Activated CD4-positive, alpha-beta T cell treated with anti-CD3 and anti-CD28 coated beads, Interleukin-2, amount 10 ng/mL, durations not matched to agents 7 days and 5 days (primary cell): ENCODE data around the gene LCA5. TPM values are rescaled to one million over a fixed set of nuclear protein-coding genes. Genes with fewer than 3 reads are reported as not detected.
"Not testable (repeated sequence)": the region's sequence is repeated elsewhere in the genome, so short reads cannot be mapped to it uniquely, and the experiment has no call there.

ENCODE experiments used
- CTCF ChIA-PET: fragments of 350-600 bp; sonication (Branson Sonifier 250); formaldehyde crosslinking; loops from one replicate; lab custom pipeline; 2021; ENCODE audit warnings: antibody characterized with exemption; lab: Charles Lee
- POLR2A ChIA-PET: fragments of 350-600 bp; sonication (Branson Sonifier 250); formaldehyde crosslinking; loops from one replicate; lab custom pipeline; 2021; ENCODE audit warnings: antibody characterized with exemption; lab: Charles Lee
- DNase-seq: peaks from one replicate; pipeline ENCODE4 v3.0.0-alpha.2; 2020
- H3K27ac Mint-ChIP-seq: one replicate; pipeline ENCODE4 v1.8.0; 2021; ENCODE audit warnings: mild to moderate bottlenecking, moderate library complexity, mixed read lengths
- H3K27me3 Mint-ChIP-seq: one replicate; pipeline ENCODE4 v1.8.0; 2021; ENCODE audit warnings: mixed read lengths
- H3K36me3 Mint-ChIP-seq: one replicate; pipeline ENCODE4 v1.8.0; 2021; ENCODE audit warnings: low read depth, mixed read lengths
- H3K4me1 Mint-ChIP-seq: one replicate; pipeline ENCODE4 v1.8.0; 2021; ENCODE audit warnings: mixed read lengths
- H3K4me3 Mint-ChIP-seq: one replicate; pipeline ENCODE4 v1.8.0; 2021; ENCODE audit warnings: mild to moderate bottlenecking, moderate library complexity, mixed read lengths
- H3K9me3 Mint-ChIP-seq: one replicate; pipeline ENCODE4 v1.8.0; 2021; ENCODE audit warnings: mixed read lengths
- total RNA-seq, 2 experiments: library from RNA; stranded (reverse); gene quantifications; one replicate each; pipeline ENCODE4 v1.2.3, GENCODE V29; 2021

The LCA5 gene
- total RNA-seq, 2 experiments from 2014 or later: 0.05 to 0.25 TPM

DNA sequence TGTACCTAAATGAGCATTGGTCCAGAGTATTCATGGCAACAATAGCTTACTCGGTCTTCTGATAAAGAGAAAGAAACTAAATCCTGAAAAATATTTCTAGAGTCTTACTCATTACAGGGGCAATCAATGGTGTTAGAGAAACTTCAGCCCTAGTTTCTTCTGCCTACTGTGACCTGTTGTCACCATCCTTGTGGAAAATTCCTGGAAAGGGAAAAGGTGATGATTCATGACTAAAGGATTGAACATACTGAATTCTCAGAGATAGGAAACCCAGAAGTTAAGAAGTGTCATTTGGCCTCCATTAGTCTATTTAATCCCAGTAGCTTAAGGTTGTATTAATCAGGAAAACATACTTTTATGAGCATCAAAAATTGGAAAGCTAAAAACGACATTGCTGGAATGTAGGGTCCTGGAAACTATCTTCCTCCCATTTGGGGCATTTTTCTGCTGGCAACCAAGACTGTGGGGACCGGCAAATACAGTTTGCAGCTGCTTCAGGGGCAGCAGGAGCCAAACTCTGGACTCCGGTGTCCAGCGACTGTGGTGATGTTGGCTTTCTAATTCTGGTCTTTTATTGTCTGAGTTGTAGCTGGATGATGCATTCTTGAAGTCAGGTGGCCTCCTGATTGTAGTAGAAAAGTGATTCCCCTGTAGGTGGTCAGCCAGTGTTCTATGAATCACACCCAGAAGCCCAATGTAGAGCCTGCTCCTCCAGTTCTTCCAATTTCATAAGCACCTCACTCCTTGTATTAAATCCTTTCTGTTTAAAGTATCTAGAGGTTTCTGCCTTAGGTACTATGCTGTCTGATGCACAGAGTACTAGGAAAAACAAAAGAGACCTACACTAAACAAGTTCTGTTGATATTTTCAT, 67.6 kb downstream of the LCA5 start:
- H3K27ac Mint-ChIP-seq: no peak overlapping the region

GRCh38 chr6:79468587-79468986, 68.6 kb downstream of the LCA5 start:
- peaks cover 18% of the 10 kb centered on the region for H3K27me3 Mint-ChIP-seq
- H3K4me1 Mint-ChIP-seq: no peaks in the 10 kb centered on the region
- H3K4me3 Mint-ChIP-seq: no peak overlapping the region
- H3K27ac Mint-ChIP-seq: no peak overlapping the region
- ChIA-PET POLR2A (no interaction called here), CTCF (no interaction called here)
- DNase-seq: no peak
- no peaks in the 10 kb centered on the region for H3K9me3 Mint-ChIP-seq
- no peaks in the 10 kb centered on the region for H3K36me3 Mint-ChIP-seq

More for the DNA sequence above, 67.6 kb downstream of the LCA5 start:
- ChIA-PET POLR2A (no interaction called here), CTCF (no interaction called here)
- H3K4me1 Mint-ChIP-seq: no peaks in the 10 kb centered on the region
- no peaks in the 10 kb centered on the region for H3K36me3 Mint-ChIP-seq
- peaks cover 19% of the 10 kb centered on the region for H3K27me3 Mint-ChIP-seq
- no peak overlapping the region for H3K4me3 Mint-ChIP-seq
- no peaks in the 10 kb centered on the region for H3K9me3 Mint-ChIP-seq
- DNase-seq: no peak

GRCh38 chr6:79468116-79468515, 69.1 kb downstream of the LCA5 start:
- no peak overlapping the region for H3K4me3 Mint-ChIP-seq
- no peak for DNase-seq
- peaks cover 14% of the 10 kb centered on the region for H3K27me3 Mint-ChIP-seq
- H3K27ac Mint-ChIP-seq: no peak overlapping the region
- H3K4me1 Mint-ChIP-seq: no peaks in the 10 kb centered on the region
- no peaks in the 10 kb centered on the region for H3K36me3 Mint-ChIP-seq
- ChIA-PET POLR2A (no interaction called here), CTCF (no interaction called here)
- H3K9me3 Mint-ChIP-seq: no peaks in the 10 kb centered on the region

GRCh38 chr6:79467716-79468115, 69.5 kb downstream of the LCA5 start:
- Mint-ChIP-seq H3K27me3 (peaks cover 11% of the 10 kb centered on the region), H3K4me3 (no peak overlapping the region), H3K27ac (no peak overlapping the region), H3K36me3 (no peaks in the 10 kb centered on the region), H3K9me3 (no peaks in the 10 kb centered on the region), H3K4me1 (no peaks in the 10 kb centered on the region)
- CTCF ChIA-PET: interaction anchor here (1.0 kb wide), 1 partner anchor 220 kb away, joined by 3 read pairs; no protein-coding TSS in a partner anchor
- POLR2A ChIA-PET: no interaction called here
- no peak for DNase-seq

GRCh38 chr6:79466207-79466834, 70.9 kb downstream of the LCA5 start:
- Mint-ChIP-seq H3K36me3 (no peaks in the 10 kb centered on the region), H3K4me1 (no peaks in the 10 kb centered on the region), H3K27me3 (peaks cover 6% of the 10 kb centered on the region), H3K27ac (no peak overlapping the region), H3K4me3 (no peak overlapping the region), H3K9me3 (no peaks in the 10 kb centered on the region)
- ChIA-PET CTCF (interaction anchor here (1.0 kb wide), 1 partner anchor 219 kb away, joined by 3 read pairs; no protein-coding TSS in a partner anchor), POLR2A (no interaction called here)
- no peak for DNase-seq

GRCh38 chr6:79465381-79465780, 71.8 kb downstream of the LCA5 start:
- no peaks in the 10 kb centered on the region for H3K36me3 Mint-ChIP-seq
- ChIA-PET POLR2A (no interaction called here), CTCF (no interaction called here)
- no peak for DNase-seq
- peaks cover 2% of the 10 kb centered on the region for H3K27me3 Mint-ChIP-seq
- no peaks in the 10 kb centered on the region for H3K9me3 Mint-ChIP-seq
- H3K4me1 Mint-ChIP-seq: no peaks in the 10 kb centered on the region
- H3K27ac Mint-ChIP-seq: no peak overlapping the region
- H3K4me3 Mint-ChIP-seq: no peak overlapping the region

DNA sequence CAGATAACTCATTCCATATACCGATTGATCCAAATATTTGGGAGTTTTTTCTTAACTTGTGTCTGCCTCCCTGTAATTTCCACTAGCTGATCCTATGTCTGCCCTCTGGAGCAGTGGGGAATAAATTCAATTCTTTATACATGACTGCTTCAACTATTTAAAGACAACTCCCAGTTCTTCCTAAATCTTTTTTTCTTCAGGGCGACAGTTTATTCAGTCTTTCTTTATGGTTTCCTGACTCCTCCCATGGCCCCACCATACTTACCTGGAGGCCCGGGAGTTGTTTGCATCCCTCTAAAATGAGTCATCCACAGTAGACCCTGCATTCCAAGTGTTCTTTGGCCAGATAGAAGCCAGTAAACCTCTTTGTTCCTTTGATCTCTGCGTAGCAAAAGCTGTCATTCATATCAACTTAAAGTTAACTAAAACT, 73.6 kb downstream of the LCA5 start:
- no peak for DNase-seq
- H3K4me3 Mint-ChIP-seq: no peak overlapping the region
- H3K9me3 Mint-ChIP-seq: no peaks in the 10 kb centered on the region
- no peak overlapping the region for H3K27ac Mint-ChIP-seq
- no peaks in the 10 kb centered on the region for H3K27me3 Mint-ChIP-seq
- POLR2A ChIA-PET: no interaction called here
- H3K4me1 Mint-ChIP-seq: no peaks in the 10 kb centered on the region
- CTCF ChIA-PET: no interaction called here
- no peaks in the 10 kb centered on the region for H3K36me3 Mint-ChIP-seq

DNA sequence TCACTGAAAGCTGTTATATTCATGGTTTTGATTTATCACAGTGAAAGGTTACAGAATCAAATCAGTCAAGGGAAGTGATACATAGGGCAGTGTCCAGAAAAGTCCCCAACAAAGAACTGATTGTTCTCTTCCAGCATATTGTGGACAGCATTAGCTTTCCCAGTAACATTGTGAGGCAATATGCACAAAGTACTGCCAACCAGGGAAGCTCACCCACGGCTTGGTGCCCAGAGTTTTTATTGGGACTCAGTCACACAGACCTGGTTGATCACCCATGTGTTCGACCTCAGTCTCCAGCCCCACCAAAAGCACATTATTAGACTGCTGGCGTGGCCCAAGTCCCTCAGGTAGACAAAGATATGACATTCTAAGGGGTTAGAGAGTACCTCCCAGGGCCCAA, 76.0 kb downstream of the LCA5 start:
- no peak overlapping the region for H3K4me3 Mint-ChIP-seq
- no peaks in the 10 kb centered on the region for H3K27me3 Mint-ChIP-seq
- no peaks in the 10 kb centered on the region for H3K36me3 Mint-ChIP-seq
- ChIA-PET CTCF (interaction anchor here (0.6 kb wide), 1 partner anchor 272 kb away, joined by 3 read pairs; no protein-coding TSS in a partner anchor), POLR2A (no interaction called here)
- DNase-seq: no peak
- no peaks in the 10 kb centered on the region for H3K9me3 Mint-ChIP-seq
- no peak overlapping the region for H3K27ac Mint-ChIP-seq
- no peaks in the 10 kb centered on the region for H3K4me1 Mint-ChIP-seq

- POLR2A ChIA-PET: no interaction called here
- Mint-ChIP-seq H3K27ac (no peak overlapping the region), H3K27me3 (no peaks in the 10 kb centered on the region), H3K4me3 (no peak overlapping the region), H3K4me1 (no peaks in the 10 kb centered on the region), H3K36me3 (no peaks in the 10 kb centered on the region), H3K9me3 (no peaks in the 10 kb centered on the region)
- DNase-seq: no peak
- CTCF ChIA-PET: no interaction called here
Observed at GRCh38 chr6:79455446-79455845, 81.8 kb downstream of the LCA5 start.

GRCh38 chr6:79453558-79454042, 83.6 kb downstream of the LCA5 start:
- no peak for DNase-seq
- POLR2A ChIA-PET: no interaction called here
- no peaks in the 10 kb centered on the region for H3K36me3 Mint-ChIP-seq
- H3K27ac Mint-ChIP-seq: no peak overlapping the region
- no peaks in the 10 kb centered on the region for H3K9me3 Mint-ChIP-seq
- H3K27me3 Mint-ChIP-seq: no peaks in the 10 kb centered on the region
- CTCF ChIA-PET: no interaction called here
- no peak overlapping the region for H3K4me3 Mint-ChIP-seq
- no peaks in the 10 kb centered on the region for H3K4me1 Mint-ChIP-seq

GRCh38 chr6:79450984-79451383, 86.2 kb downstream of the LCA5 start:
- H3K4me3 Mint-ChIP-seq: no peak overlapping the region
- H3K27me3 Mint-ChIP-seq: no peaks in the 10 kb centered on the region
- no peaks in the 10 kb centered on the region for H3K9me3 Mint-ChIP-seq
- POLR2A ChIA-PET: no interaction called here
- no peaks in the 10 kb centered on the region for H3K36me3 Mint-ChIP-seq
- CTCF ChIA-PET: interaction anchor here (1.0 kb wide), 1 partner anchor 374 kb away, joined by 3 read pairs; no protein-coding TSS in a partner anchor
- H3K4me1 Mint-ChIP-seq: no peaks in the 10 kb centered on the region
- no peak for DNase-seq
- no peak overlapping the region for H3K27ac Mint-ChIP-seq

- POLR2A ChIA-PET: no interaction called here
- CTCF ChIA-PET: no interaction called here
- no peak overlapping the region for H3K27ac Mint-ChIP-seq
- peaks cover 2% of the 10 kb centered on the region for H3K9me3 Mint-ChIP-seq
- no peak overlapping the region for H3K4me3 Mint-ChIP-seq
- no peaks in the 10 kb centered on the region for H3K27me3 Mint-ChIP-seq
- no peak for DNase-seq
- no peaks in the 10 kb centered on the region for H3K4me1 Mint-ChIP-seq
- H3K36me3 Mint-ChIP-seq: no peaks in the 10 kb centered on the region
Observed at GRCh38 chr6:79446006-79446405, 91.2 kb downstream of the LCA5 start.

GRCh38 chr6:79443876-79444275, 93.4 kb downstream of the LCA5 start:
- H3K9me3 Mint-ChIP-seq, H3K27me3 Mint-ChIP-seq, DNase-seq, CTCF ChIA-PET, H3K36me3 Mint-ChIP-seq, H3K4me1 Mint-ChIP-seq, POLR2A ChIA-PET, H3K4me3 Mint-ChIP-seq, H3K27ac Mint-ChIP-seq: not testable (repeated sequence)
